Measurements from ENCODE around the gene TF. TPM values are rescaled to one million over a fixed set of nuclear protein-coding genes. Genes with fewer than 3 reads are reported as not detected.

Gene TF
- total RNA-seq, 1 experiment from 2014 or later = 0.09 TPM

DNA sequence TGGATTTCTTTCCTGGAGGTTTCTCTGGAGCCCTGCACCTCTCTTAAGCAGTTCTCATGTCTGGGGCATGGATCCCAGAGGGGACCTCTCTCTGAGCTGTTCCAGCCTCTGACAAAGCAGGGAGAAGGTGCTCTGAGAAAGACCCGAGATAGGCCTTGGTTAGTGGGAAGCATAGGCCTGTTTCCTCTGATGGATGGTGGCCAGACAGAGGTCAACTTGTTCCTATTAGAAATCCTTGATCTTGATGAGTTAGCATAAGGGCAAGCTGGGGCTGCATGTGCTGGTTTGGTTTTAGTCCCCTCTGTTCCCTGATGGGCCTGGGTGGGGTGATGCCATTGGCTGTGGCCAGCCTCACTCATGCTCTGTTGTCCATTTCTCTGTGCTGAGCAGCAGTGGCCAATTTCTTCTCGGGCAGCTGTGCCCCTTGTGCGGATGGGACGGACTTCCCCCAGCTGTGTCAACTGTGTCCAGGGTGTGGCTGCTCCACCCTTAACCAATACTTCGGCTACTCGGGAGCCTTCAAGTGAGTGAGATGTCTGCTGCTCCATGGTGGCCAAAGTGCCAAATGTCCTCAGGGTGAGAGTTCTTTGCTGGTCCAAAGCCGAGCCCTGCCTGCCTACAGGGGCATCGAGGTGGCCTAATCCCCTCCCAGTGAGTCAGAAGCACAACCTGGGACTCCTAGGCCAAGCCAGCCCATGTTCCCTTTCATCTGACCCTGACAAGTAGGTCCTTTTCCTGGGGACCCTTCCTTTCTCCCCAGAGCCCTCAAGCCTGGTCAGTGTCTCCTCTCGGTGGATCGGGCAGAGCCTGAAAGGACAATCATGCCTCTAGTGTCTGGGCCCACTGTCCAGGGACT is 9.0 kb downstream of the TF start:
- no peak for DNase-seq
- Histone ChIP-seq H3K4me1 (ENCODE audit: insufficient read depth, low read length) (no peaks in the 10 kb centered on the region), H3K79me1 (ENCODE audit: insufficient read depth, low read depth, low read length, poor library complexity, severe bottlenecking) (no peaks in the 10 kb centered on the region), H3K4ac (ENCODE audit: low read depth, low read length) (no peak overlapping the region), H3T11ph (ENCODE audit: low read length) (no peak overlapping the region), H3K4me2 (ENCODE audit: insufficient read depth, insufficient read length, low read length) (no peak overlapping the region), H4K8ac (replicated peaks; ENCODE audit: insufficient read length, low read depth, low read length) (no peak overlapping the region), H4K5ac (ENCODE audit: insufficient read length, low read depth, low read length) (no peak overlapping the region), H2BK15ac (ENCODE audit: low read depth, low read length) (no peak overlapping the region), H3K23ac (ENCODE audit: insufficient read length, low read depth, low read length) (no peak overlapping the region), H4K20me1 (ENCODE audit: control insufficient read depth, insufficient read depth, insufficient read length) (no peaks in the 10 kb centered on the region), H3K18ac (ENCODE audit: insufficient read length, low read depth, low read length) (no peak overlapping the region), H3K9me3 (ENCODE audit: control insufficient read depth, low read depth, low read length) (no peaks in the 10 kb centered on the region), H3K9ac (ENCODE audit: extremely low read depth, insufficient read length, low read length) (no peak overlapping the region), H2BK12ac (ENCODE audit: insufficient read length, low read depth, low read length) (no peak overlapping the region), H2AFZ (ENCODE audit: low read length) (no peak overlapping the region), H3K27me3 (ENCODE audit: insufficient read depth, low read length) (no peaks in the 10 kb centered on the region), H4K91ac (ENCODE audit: insufficient read length, low read depth, low read length) (no peak overlapping the region), H2AK5ac (ENCODE audit: insufficient read length, low read length) (no peak overlapping the region), H2BK120ac (ENCODE audit: low read depth, low read length, poor library complexity, severe bottlenecking) (no peak overlapping the region), H2BK5ac (ENCODE audit: insufficient read length, low read length) (no peak overlapping the region), H3K23me2 (ENCODE audit: insufficient read length, low read depth, low read length, poor library complexity, severe bottlenecking) (no peaks in the 10 kb centered on the region), H3K79me2 (ENCODE audit: insufficient read depth, low read length) (no peaks in the 10 kb centered on the region), H3K56ac (ENCODE audit: insufficient read length, low read depth, low read length) (no peak overlapping the region), H3K27ac (ENCODE audit: insufficient read length, low read depth, low read length) (no peak overlapping the region), H3K14ac (ENCODE audit: insufficient read depth, low read length) (no peak overlapping the region), H2BK20ac (ENCODE audit: low read depth, low read length, poor library complexity, severe bottlenecking) (no peak overlapping the region)
- Mint-ChIP-seq H3K36me3 (ENCODE audit: insufficient read depth in 1 of 3, low read depth in 3 of 3) (no peaks in the 10 kb centered on the region; a peak in 1 of 7 replicates), H3K4me1 (peaks cover 25 to 26% of the 10 kb centered on the region in 2 experiments), H3K27ac (no peak overlapping the region; a peak in 1 of 7 replicates), H3K4me3 (no peak overlapping the region), H3K27me3 (ENCODE audit: low read depth) (peaks cover 4% of the 10 kb centered on the region; the same call in 1 of the 2 replicates), H3K9me3 (no peaks in the 10 kb centered on the region)
- whole genome bisulfite sequencing (ENCODE audit: extremely low coverage, insufficient read length, low lambda C conversion rate) = no CpG with 5 or more reads among the region's 10 CpGs
- TF ChIP-seq, protein P1, sequence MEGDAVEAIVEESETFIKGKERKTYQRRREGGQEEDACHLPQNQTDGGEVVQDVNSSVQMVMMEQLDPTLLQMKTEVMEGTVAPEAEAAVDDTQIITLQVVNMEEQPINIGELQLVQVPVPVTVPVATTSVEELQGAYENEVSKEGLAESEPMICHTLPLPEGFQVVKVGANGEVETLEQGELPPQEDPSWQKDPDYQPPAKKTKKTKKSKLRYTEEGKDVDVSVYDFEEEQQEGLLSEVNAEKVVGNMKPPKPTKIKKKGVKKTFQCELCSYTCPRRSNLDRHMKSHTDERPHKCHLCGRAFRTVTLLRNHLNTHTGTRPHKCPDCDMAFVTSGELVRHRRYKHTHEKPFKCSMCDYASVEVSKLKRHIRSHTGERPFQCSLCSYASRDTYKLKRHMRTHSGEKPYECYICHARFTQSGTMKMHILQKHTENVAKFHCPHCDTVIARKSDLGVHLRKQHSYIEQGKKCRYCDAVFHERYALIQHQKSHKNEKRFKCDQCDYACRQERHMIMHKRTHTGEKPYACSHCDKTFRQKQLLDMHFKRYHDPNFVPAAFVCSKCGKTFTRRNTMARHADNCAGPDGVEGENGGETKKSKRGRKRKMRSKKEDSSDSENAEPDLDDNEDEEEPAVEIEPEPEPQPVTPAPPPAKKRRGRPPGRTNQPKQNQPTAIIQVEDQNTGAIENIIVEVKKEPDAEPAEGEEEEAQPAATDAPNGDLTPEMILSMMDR (conservative IDR thresholded peaks at IDR 0.05) = no peak

Data from H9 (cell line).